HG03025 (cell line): Measurements from ENCODE around the gene ST7.
"Not testable (repeated sequence)": the region's sequence is repeated elsewhere in the genome, so short reads cannot be mapped to it uniquely, and the experiment has no call there.

ENCODE experiments used
- ATAC-seq: cut with Tn5 transposase; IDR thresholded peaks from one replicate; pipeline ENCODE4 v1.9.1; 2021; ENCODE audit warnings: mild to moderate bottlenecking, moderate library complexity; ENCODE audit not compliant: unreplicated experiment, low FRiP score

ST7 gene

GRCh38 chr7:116975024-116975423, 21.7 kb downstream of the ST7 start:
- not testable (repeated sequence) for ATAC-seq

GRCh38 chr7:116977172-116977571, 23.9 kb downstream of the ST7 start:
- ATAC-seq, result no peak

- ATAC-seq, result no peak
Measured at GRCh38 chr7:116978006-116978405, 24.7 kb downstream of the ST7 start.

GRCh38 chr7:116979430-116979829, 26.1 kb downstream of the ST7 start:
- no peak for ATAC-seq

- ATAC-seq, result no peak
Measured at GRCh38 chr7:116980354-116980753, 27.1 kb downstream of the ST7 start.

GRCh38 chr7:116981939-116982338, 28.6 kb downstream of the ST7 start:
- no peak for ATAC-seq

GRCh38 chr7:116984511-116984910, 31.2 kb downstream of the ST7 start:
- ATAC-seq, result no peak

- ATAC-seq, result no peak
Measured at GRCh38 chr7:116984917-116985316, 31.6 kb downstream of the ST7 start.

GRCh38 chr7:116985575-116985974, 32.3 kb downstream of the ST7 start:
- no peak for ATAC-seq

GRCh38 chr7:116986611-116987565, 33.6 kb downstream of the ST7 start:
- ATAC-seq, result no peak

GRCh38 chr7:116988363-116988989, 35.2 kb downstream of the ST7 start:
- ATAC-seq, result no peak

- no peak for ATAC-seq
Measured at GRCh38 chr7:116990056-116990455, 36.8 kb downstream of the ST7 start.

GRCh38 chr7:116991233-116991632, 37.9 kb downstream of the ST7 start:
- ATAC-seq, result no peak

- ATAC-seq, result no peak
Measured at GRCh38 chr7:116994611-116995010, 41.3 kb downstream of the ST7 start.

- ATAC-seq, result no peak
Measured at GRCh38 chr7:116997972-116998371, 44.7 kb downstream of the ST7 start.

GRCh38 chr7:116998567-116999175, 45.4 kb downstream of the ST7 start:
- no peak for ATAC-seq

- ATAC-seq, result no peak
Measured at GRCh38 chr7:116999311-116999710, 46.0 kb downstream of the ST7 start.

- ATAC-seq, result no peak
Measured at GRCh38 chr7:117001283-117001682, 48.0 kb downstream of the ST7 start.

GRCh38 chr7:117004899-117005298, 51.6 kb downstream of the ST7 start:
- no peak for ATAC-seq

- no peak for ATAC-seq
Measured at GRCh38 chr7:117005449-117005848, 52.1 kb downstream of the ST7 start.

- no peak for ATAC-seq
Measured at GRCh38 chr7:117006907-117007684, 53.8 kb downstream of the ST7 start.
